H1 (cell line): ENCODE results near the gene TPSB2. TPM values are rescaled to one million over a fixed set of nuclear protein-coding genes. Genes with fewer than 3 reads are reported as not detected.
A peak's percentile ranks its signal among the peaks of the same experiment; 100 is the strongest.
"Not testable (repeated sequence)": the region's sequence is repeated elsewhere in the genome, so short reads cannot be mapped to it uniquely, and the experiment has no call there.

ENCODE experiments used
- CTCF ChIA-PET: fragments of 300-600 bp; sonication (Branson Sonifier 250); formaldehyde crosslinking; loops from one replicate; lab custom pipeline; 2021; ENCODE audit not compliant: partially characterized antibody; lab: Charles Lee
- POLR2A ChIA-PET: fragments of 300-600 bp; sonication (Branson Sonifier 250); formaldehyde crosslinking; loops from one replicate; lab custom pipeline; 2021; ENCODE audit warnings: inconsistent platforms; ENCODE audit not compliant: partially characterized antibody; lab: Charles Lee
- DNase-seq, 2 experiments: peaks; one replicate each; pipeline versions ENCODE4 v3.0.0 to v3.0.0-alpha.2; 2010 to 2022; ENCODE audit warnings: low spot score in 2 of 2, low read depth in 1 of 2, mixed read lengths in 1 of 2
- FAIRE-seq: peaks from 2 replicates; lab custom pipeline; 2011; peaks lifted over from hg19 to GRCh38; lab: Jason Lieb, UNC
- H2AFZ ChIP-seq: 2 replicates; pipeline ENCODE4 v1.8.1; 2012; ENCODE audit warnings: low read length, inconsistent platforms
- H2AK5ac ChIP-seq: 2 replicates; pipeline ENCODE4 v1.6.1; 2013; ENCODE audit warnings: low read depth, low read length
- H2BK120ac ChIP-seq: replicated peaks from 2 replicates; pipeline ENCODE3; 2013; ENCODE audit warnings: low read depth, low read length, inconsistent platforms
- H2BK12ac ChIP-seq: 2 replicates; pipeline ENCODE4 v1.6.1; 2013; ENCODE audit warnings: low read depth, low read length
- H2BK15ac ChIP-seq: 2 replicates; pipeline ENCODE4 v1.6.1; 2013; ENCODE audit warnings: low read length
- H2BK20ac ChIP-seq: 2 replicates; pipeline ENCODE4 v1.6.1; 2013; ENCODE audit warnings: low read length
- H2BK5ac ChIP-seq: 2 replicates; pipeline ENCODE4 v1.6.1; 2013; ENCODE audit warnings: low read depth, low read length
- H3K14ac ChIP-seq: 2 replicates; pipeline ENCODE4 v1.6.1; 2013; ENCODE audit warnings: inconsistent platforms; ENCODE audit not compliant: insufficient read length
- H3K18ac ChIP-seq: 2 replicates; pipeline ENCODE4 v1.6.1; 2013; ENCODE audit warnings: low read length; ENCODE audit errors: extremely low read depth
- H3K23ac ChIP-seq: 2 replicates; pipeline ENCODE4 v1.6.1; 2013; ENCODE audit warnings: inconsistent platforms; ENCODE audit not compliant: insufficient read length
- H3K23me2 ChIP-seq: 2 replicates; pipeline ENCODE4 v1.6.1; 2013; ENCODE audit warnings: low read depth, low read length
- H3K27ac ChIP-seq: 2 replicates; pipeline ENCODE4 v1.6.1; 2011; ENCODE audit warnings: low read depth, low read length, inconsistent platforms
- H3K27me3 ChIP-seq, 4 experiments: replicated peaks in 1 of 4; 1 replicate in 1 of 4; 2 replicates in 3 of 4; pipeline versions ENCODE4 v1.6.1 to v1.8.1; 2011 to 2013; ENCODE audit warnings: low read length in 3 of 4, mild to moderate bottlenecking in 3 of 4, inconsistent platforms in 2 of 4, mixed read lengths in 2 of 4, moderate library complexity in 1 of 4; ENCODE audit not compliant: control insufficient read depth in 3 of 4, insufficient read depth in 3 of 4; ENCODE audit errors: extremely low read depth in 1 of 4
- H3K36me3 ChIP-seq, 4 experiments: 2 replicates each; pipeline versions ENCODE4 v1.6.1 to v1.8.1; 2011 to 2013; ENCODE audit warnings: mild to moderate bottlenecking in 4 of 4, low read length in 3 of 4, moderate library complexity in 2 of 4, control low read depth in 1 of 4, inconsistent platforms in 1 of 4; ENCODE audit not compliant: insufficient read depth in 4 of 4, control insufficient read depth in 2 of 4
- H3K4ac ChIP-seq: replicated peaks from 2 replicates; pipeline ENCODE3; 2013; ENCODE audit warnings: low read length, low read depth, mixed read lengths, inconsistent platforms; ENCODE audit not compliant: insufficient read length
- H3K4me1 ChIP-seq, 4 experiments: replicated peaks in 1 of 4; 1 replicate in 1 of 4; 2 replicates in 3 of 4; pipeline versions ENCODE4 v1.6.1 to v1.8.1; 2011 to 2013; ENCODE audit warnings: low read length in 3 of 4, inconsistent platforms in 2 of 4, mixed read lengths in 1 of 4; ENCODE audit not compliant: insufficient read depth in 4 of 4, control insufficient read depth in 3 of 4
- H3K4me2 ChIP-seq, 2 experiments: 2 replicates each; pipeline versions ENCODE4 v1.6.1 to v1.8.1; 2011 to 2013; ENCODE audit warnings: low read depth in 2 of 2, low read length in 2 of 2, control low read depth in 1 of 2, inconsistent platforms in 1 of 2, mild to moderate bottlenecking in 1 of 2; ENCODE audit not compliant: insufficient read depth in 1 of 2
- H3K4me3 ChIP-seq, 4 experiments: fragments of 200-600, 300-600 bp in 1 of 4; sonication (generic), shearing (Covaris generic), sonication (Bioruptor Twin) in 1 of 4; 2 replicates each; pipeline versions ENCODE4 v1.5.1 to v1.8.1; 2011 to 2016; ENCODE audit warnings: low read length in 4 of 4, low read depth in 3 of 4, control low read depth in 2 of 4, inconsistent platforms in 2 of 4, mild to moderate bottlenecking in 2 of 4, mixed read lengths in 1 of 4, moderate library complexity in 1 of 4; ENCODE audit not compliant: insufficient read depth in 2 of 4; ENCODE audit errors: extremely low read depth in 1 of 4
- H3K56ac ChIP-seq: replicated peaks from 2 replicates; pipeline ENCODE3; 2013; ENCODE audit warnings: low read depth, mild to moderate bottlenecking, mixed read lengths, low read length, inconsistent platforms; ENCODE audit not compliant: insufficient read length
- H3K79me1 ChIP-seq: 2 replicates; pipeline ENCODE4 v1.6.1; 2013; ENCODE audit warnings: low read depth, low read length, control low read depth
- H3K79me2 ChIP-seq, 2 experiments: 2 replicates each; pipeline versions ENCODE4 v1.6.1 to v1.8.1; 2012 to 2013; ENCODE audit warnings: low read length in 2 of 2, mild to moderate bottlenecking in 2 of 2, inconsistent platforms in 1 of 2; ENCODE audit not compliant: insufficient read depth in 2 of 2, control insufficient read depth in 1 of 2
- H3K9ac ChIP-seq, 4 experiments: replicated peaks in 1 of 4; 1 replicate in 1 of 4; 2 replicates in 3 of 4; pipeline versions ENCODE4 v1.6.1 to v1.8.1; 2011 to 2013; ENCODE audit warnings: low read depth in 3 of 4, low read length in 3 of 4, control low read depth in 2 of 4, mild to moderate bottlenecking in 2 of 4, moderate library complexity in 2 of 4, inconsistent platforms in 1 of 4; ENCODE audit errors: extremely low read depth in 1 of 4
- H3K9me3 ChIP-seq, 2 experiments: 2 replicates each; pipeline versions ENCODE4 v1.6.1 to v1.8.1; 2012 to 2013; ENCODE audit warnings: mild to moderate bottlenecking in 2 of 2, moderate library complexity in 2 of 2, control low read depth in 1 of 2, inconsistent platforms in 1 of 2, low read depth in 1 of 2, low read length in 1 of 2, mixed read lengths in 1 of 2; ENCODE audit not compliant: insufficient read depth in 2 of 2
- H4K20me1 ChIP-seq, 2 experiments: replicated peaks in 1 of 2; 2 replicates each; pipeline versions ENCODE3 to v1.8.1; 2011 to 2013; ENCODE audit warnings: inconsistent platforms in 2 of 2, low read length in 2 of 2, mild to moderate bottlenecking in 1 of 2; ENCODE audit not compliant: insufficient read depth in 2 of 2, control insufficient read depth in 1 of 2
- H4K5ac ChIP-seq: 2 replicates; pipeline ENCODE4 v1.6.1; 2013; ENCODE audit warnings: low read length, low read depth, mixed read lengths, inconsistent platforms; ENCODE audit not compliant: insufficient read length
- H4K8ac ChIP-seq: 2 replicates; pipeline ENCODE4 v1.8.0; 2013; ENCODE audit warnings: mild to moderate bottlenecking, moderate library complexity, low read length, inconsistent platforms; ENCODE audit not compliant: insufficient read depth; ENCODE audit errors: extremely low read depth
- H4K91ac ChIP-seq: replicated peaks from 2 replicates; pipeline ENCODE3; 2013; ENCODE audit warnings: low read length, mixed read lengths, inconsistent platforms; ENCODE audit not compliant: insufficient read length
- WGBS, 2 experiments: shearing (Covaris generic) in 1 of 2; methylation state at CpG; one replicate each; pipeline versions ENCODE4 v1.1.6 to v1.1.7; 2013 to 2015; ENCODE audit warnings: low lambda C conversion rate in 2 of 2, mixed read lengths in 2 of 2, inconsistent platforms in 1 of 2, low coverage in 1 of 2, missing lambda C conversion rate in 1 of 2; ENCODE audit not compliant: insufficient replicate concordance in 2 of 2, insufficient coverage in 1 of 2, insufficient read length in 1 of 2; ENCODE audit errors: extremely low coverage in 1 of 2, missing lambda C conversion rate in 1 of 2; 5-methylcytosine and 5-hydroxymethylcytosine counted together
- polyA plus RNA-seq, 7 experiments: library from polyadenylated mRNA; depleted of rRNA in 3 of 7; stranded (reverse) in 5 of 7; unstranded in 2 of 7; fragments of >200 nt in 5 of 7; fragments of 200-250 nt in 2 of 7; gene quantifications; 1 replicate in 5 of 7; 2 replicates in 1 of 7; 4 replicates in 1 of 7; pipeline versions ENCODE4 v1.2.1 to v1.2.3, GENCODE V29; 2011 to 2013; ENCODE audit warnings: missing spikeins in 2 of 7, mixed read lengths in 2 of 7
- total RNA-seq: library from RNA; stranded (reverse); fragmentation: NEBNext Ultra II Directional; extraction: Animal tissue kit (Norgen Biotek cat#: 25700); gene quantifications from 2 replicates; pipeline ENCODE4 v1.2.1, GENCODE V29; 2021

The TPSB2 gene
- total and polyA plus RNA-seq, 2 of the 8 experiments (the other 6 are each of a cell fraction or from before 2014, with no cell fraction given), result 0.08 TPM; not detected in 1

DNA sequence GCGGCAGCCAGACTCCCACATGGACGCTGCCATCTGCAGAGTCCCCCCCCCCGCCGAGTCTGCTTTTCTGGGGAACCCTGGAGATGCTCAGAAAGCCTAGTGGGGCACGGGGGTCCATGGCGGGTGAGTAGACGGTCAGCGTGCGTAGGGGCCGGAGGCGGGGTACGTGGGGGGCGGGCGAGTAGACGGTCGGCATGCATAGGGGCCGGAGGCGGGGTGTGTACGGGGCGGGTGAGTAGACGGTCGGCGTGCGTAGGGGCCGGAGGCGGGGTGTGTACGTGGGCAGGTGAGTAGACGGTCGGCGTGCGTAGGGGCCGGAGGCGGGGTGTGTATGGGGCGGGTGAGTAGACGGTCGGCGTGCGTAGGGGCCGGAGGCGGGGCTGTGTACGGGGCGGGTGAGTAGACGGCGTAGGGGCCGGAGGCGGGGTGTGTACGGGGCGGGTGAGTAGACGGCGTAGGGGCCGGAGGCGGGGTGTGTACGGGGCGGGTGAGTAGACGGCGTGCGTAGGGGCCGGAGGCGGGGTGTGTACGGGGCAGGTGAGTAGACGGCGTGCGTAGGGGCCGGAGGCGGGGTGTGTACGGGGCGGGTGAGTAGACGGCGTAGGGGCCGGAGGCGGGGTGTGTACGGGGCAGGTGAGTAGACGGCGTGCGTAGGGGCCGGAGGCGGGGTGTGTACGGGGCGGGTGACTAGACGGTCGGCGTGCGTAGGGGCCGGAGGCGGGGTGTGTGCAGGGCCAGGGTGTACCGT is 44.4 kb downstream of the TPSB2 start:
- H3K79me1 ChIP-seq, H3K36me3 ChIP-seq, H2BK12ac ChIP-seq, H3K9me3 ChIP-seq, H2AFZ ChIP-seq, H3K4me2 ChIP-seq, H3K79me2 ChIP-seq, DNase-seq, H3K4me1 ChIP-seq, H3K23ac ChIP-seq, H2AK5ac ChIP-seq, H2BK15ac ChIP-seq, H3K18ac ChIP-seq, H3K4ac ChIP-seq, H3K4me3 ChIP-seq, H3K9ac ChIP-seq, H3K14ac ChIP-seq, POLR2A ChIA-PET, H2BK120ac ChIP-seq, H2BK5ac ChIP-seq, H2BK20ac ChIP-seq, H3K27ac ChIP-seq, FAIRE-seq, H3K23me2 ChIP-seq, H3K56ac ChIP-seq, H3K27me3 ChIP-seq, H4K5ac ChIP-seq, H4K91ac ChIP-seq: not testable (repeated sequence)
- WGBS, 2 experiments, result 86% methylated on average over 20 of the region's 86 CpGs; no CpG with 5 or more reads in 1 of the 2 experiments
- Histone ChIP-seq H4K8ac (peak overlapping the region; percentile 51; the same call in 1 of the 2 replicates), H4K20me1 (peaks cover 20 to 41% of the 10 kb centered on the region in 2 experiments)
- CTCF ChIA-PET, result interaction anchor here (0.8 to 1.2 kb wide), 3 partner anchors 10 to 28 kb away, joined by 3 to 4 read pairs (median 3); no protein-coding TSS in a partner anchor
